SK-N-SH treated with all-trans-retinoic acid at 6 μM for 48 hours (cell line): ENCODE results near the gene GNA15.
"Not testable (repeated sequence)": the region's sequence is repeated elsewhere in the genome, so short reads cannot be mapped to it uniquely, and the experiment has no call there.

Experiments used
- ATAC-seq: fragments of 200-7000 bp; cut with Tn5 transposase; 3 replicates; pipeline ENCODE4 v1.9.1; 2020; ENCODE audit warnings: mild to moderate bottlenecking, moderate library complexity
- ARNTL ChIP-seq: fragments of 450-650 bp; formaldehyde crosslinking; IDR thresholded peaks from 2 replicates; pipeline ENCODE4 v1.5.0; 2020; ENCODE audit warnings: low read depth, mild to moderate bottlenecking, moderate library complexity, borderline replicate concordance
- ESRRG ChIP-seq: fragments of 250-450 bp; sonication (Bioruptor Pico); IDR thresholded peaks from 2 replicates; pipeline ENCODE4 v1.6.1; 2021; ENCODE audit warnings: mild to moderate bottlenecking
- GLIS3 ChIP-seq: fragments of 250-450 bp; sonication (Bioruptor Pico); IDR thresholded peaks from 2 replicates; pipeline ENCODE4 v1.5.0; 2020; ENCODE audit warnings: mild to moderate bottlenecking, moderate library complexity
- OSR1 ChIP-seq: fragments of 250-450 bp; sonication (Bioruptor Pico); IDR thresholded peaks from 2 replicates; pipeline ENCODE4 v1.8.0; 2022; ENCODE audit warnings: moderate library complexity, mild to moderate bottlenecking, inconsistent platforms
- PPARA ChIP-seq: fragments of 250-450 bp; sonication (Bioruptor Pico); IDR thresholded peaks from 2 replicates; pipeline ENCODE4 v1.5.0; 2020; ENCODE audit warnings: mild to moderate bottlenecking, borderline replicate concordance
- RARB ChIP-seq: fragments of 250-450 bp; sonication (Bioruptor Pico); IDR thresholded peaks from 2 replicates; pipeline ENCODE4 v1.8.0; 2021; ENCODE audit warnings: mild to moderate bottlenecking, moderate library complexity
- SNAI2 ChIP-seq: fragments of 250-450 bp; sonication (Bioruptor Pico); IDR thresholded peaks from 2 replicates; pipeline ENCODE4 v1.5.0; 2020; ENCODE audit warnings: mild to moderate bottlenecking, moderate library complexity
- TCF4 ChIP-seq: fragments of 250-450 bp; sonication (Bioruptor Pico); IDR thresholded peaks from 2 replicates; pipeline ENCODE4 v1.8.0; 2021; ENCODE audit warnings: mild to moderate bottlenecking, moderate library complexity, borderline replicate concordance
- TOX ChIP-seq: fragments of 250-450 bp; sonication (Bioruptor Pico); IDR thresholded peaks from 2 replicates; pipeline ENCODE4 v1.8.0; 2021; ENCODE audit warnings: mild to moderate bottlenecking, moderate library complexity, borderline replicate concordance
- ZC3H10 ChIP-seq: fragments of 250-450 bp; sonication (Bioruptor Pico); IDR thresholded peaks from 2 replicates; pipeline ENCODE4 v1.5.1; 2021; ENCODE audit warnings: mild to moderate bottlenecking, moderate library complexity
- ZFP30 ChIP-seq: fragments of 450-650 bp; formaldehyde crosslinking; IDR thresholded peaks from 2 replicates; pipeline ENCODE4 v1.5.0; 2022; ENCODE audit warnings: mild to moderate bottlenecking, moderate library complexity
- ZNF565 ChIP-seq: fragments of 450-650 bp; formaldehyde crosslinking; conservative IDR thresholded peaks from 2 replicates; pipeline ENCODE4 v1.5.0; 2020; ENCODE audit warnings: low read depth, mild to moderate bottlenecking, moderate library complexity
- ZNF70 ChIP-seq: fragments of 450-650 bp; formaldehyde crosslinking; IDR thresholded peaks from 2 replicates; pipeline ENCODE4 v1.5.0; 2020; ENCODE audit warnings: mild to moderate bottlenecking, moderate library complexity
- ZNF8 ChIP-seq: fragments of 450-650 bp; formaldehyde crosslinking; IDR thresholded peaks from 2 replicates; pipeline ENCODE4 v1.5.0; 2020; ENCODE audit warnings: mild to moderate bottlenecking, moderate library complexity
- TF ChIP-seq, protein P1 (sequence below): fragments of 250-450 bp; sonication (Bioruptor Pico); IDR thresholded peaks from 2 replicates; pipeline ENCODE4 v1.5.1; 2020; ENCODE audit warnings: low read depth, mild to moderate bottlenecking, moderate library complexity
- TF ChIP-seq, protein P2 (sequence below): fragments of 250-450 bp; sonication (Bioruptor Pico); IDR thresholded peaks from 2 replicates; pipeline ENCODE4 v1.8.0; 2020; ENCODE audit warnings: mild to moderate bottlenecking, moderate library complexity, borderline replicate concordance
- TF ChIP-seq, protein P3 (sequence below): fragments of 250-450 bp; sonication (Bioruptor Pico); IDR thresholded peaks from 2 replicates; pipeline ENCODE4 v1.5.0; 2020; ENCODE audit warnings: mild to moderate bottlenecking, moderate library complexity

Gene GNA15

DNA sequence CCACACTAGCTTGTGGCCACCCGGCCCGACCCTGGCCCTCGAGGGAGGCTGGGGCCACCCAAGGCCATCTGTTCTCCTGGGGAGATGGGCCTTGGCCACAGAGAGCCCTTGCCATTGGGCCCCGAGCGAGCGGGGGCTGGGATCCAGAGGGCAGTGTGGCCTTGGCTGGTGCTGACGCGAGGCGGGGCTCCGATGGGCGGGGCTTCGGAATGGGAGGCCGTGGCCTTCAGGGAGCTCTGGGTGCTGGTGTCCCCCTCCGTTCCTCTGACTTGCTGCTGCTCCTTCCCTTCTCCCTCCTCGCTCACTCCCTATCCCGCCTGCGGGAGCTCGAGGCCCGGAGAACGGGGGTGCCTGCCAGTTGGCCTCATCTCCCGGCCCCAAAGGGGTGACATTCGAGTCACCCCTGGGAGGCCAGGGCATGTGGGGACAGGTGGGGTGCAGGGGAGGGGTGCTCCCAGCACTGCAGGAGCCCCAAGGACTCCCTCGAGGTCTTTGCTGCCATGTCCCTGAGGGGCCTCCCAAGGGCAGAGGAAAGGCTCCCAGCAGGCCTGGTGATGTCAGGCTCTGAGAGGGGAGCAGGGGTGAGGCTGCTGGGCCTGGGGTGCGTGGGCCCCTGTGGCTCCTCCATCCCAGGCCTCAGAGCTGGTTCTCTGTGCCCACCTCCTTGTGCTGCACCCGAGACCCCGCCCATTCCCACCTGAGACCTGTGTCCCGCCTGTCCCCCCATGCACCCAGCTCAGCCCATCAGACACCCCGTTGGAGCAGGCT is 54.1 kb downstream of the GNA15 start:
- TF ChIP-seq ZFP30 (CRISPR knock-in tag) = no peak
- no peak for TF ChIP-seq RARB (CRISPR knock-in tag)
- TF ChIP-seq, protein P1, sequence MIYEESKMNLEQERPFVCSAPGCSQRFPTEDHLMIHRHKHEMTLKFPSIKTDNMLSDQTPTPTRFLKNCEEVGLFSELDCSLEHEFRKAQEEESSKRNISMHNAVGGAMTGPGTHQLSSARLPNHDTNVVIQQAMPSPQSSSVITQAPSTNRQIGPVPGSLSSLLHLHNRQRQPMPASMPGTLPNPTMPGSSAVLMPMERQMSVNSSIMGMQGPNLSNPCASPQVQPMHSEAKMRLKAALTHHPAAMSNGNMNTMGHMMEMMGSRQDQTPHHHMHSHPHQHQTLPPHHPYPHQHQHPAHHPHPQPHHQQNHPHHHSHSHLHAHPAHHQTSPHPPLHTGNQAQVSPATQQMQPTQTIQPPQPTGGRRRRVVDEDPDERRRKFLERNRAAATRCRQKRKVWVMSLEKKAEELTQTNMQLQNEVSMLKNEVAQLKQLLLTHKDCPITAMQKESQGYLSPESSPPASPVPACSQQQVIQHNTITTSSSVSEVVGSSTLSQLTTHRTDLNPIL = no peak
- no peak for TF ChIP-seq PPARA (CRISPR knock-in tag)
- no peak for TF ChIP-seq TCF4 (CRISPR knock-in tag)
- TF ChIP-seq, protein P2, sequence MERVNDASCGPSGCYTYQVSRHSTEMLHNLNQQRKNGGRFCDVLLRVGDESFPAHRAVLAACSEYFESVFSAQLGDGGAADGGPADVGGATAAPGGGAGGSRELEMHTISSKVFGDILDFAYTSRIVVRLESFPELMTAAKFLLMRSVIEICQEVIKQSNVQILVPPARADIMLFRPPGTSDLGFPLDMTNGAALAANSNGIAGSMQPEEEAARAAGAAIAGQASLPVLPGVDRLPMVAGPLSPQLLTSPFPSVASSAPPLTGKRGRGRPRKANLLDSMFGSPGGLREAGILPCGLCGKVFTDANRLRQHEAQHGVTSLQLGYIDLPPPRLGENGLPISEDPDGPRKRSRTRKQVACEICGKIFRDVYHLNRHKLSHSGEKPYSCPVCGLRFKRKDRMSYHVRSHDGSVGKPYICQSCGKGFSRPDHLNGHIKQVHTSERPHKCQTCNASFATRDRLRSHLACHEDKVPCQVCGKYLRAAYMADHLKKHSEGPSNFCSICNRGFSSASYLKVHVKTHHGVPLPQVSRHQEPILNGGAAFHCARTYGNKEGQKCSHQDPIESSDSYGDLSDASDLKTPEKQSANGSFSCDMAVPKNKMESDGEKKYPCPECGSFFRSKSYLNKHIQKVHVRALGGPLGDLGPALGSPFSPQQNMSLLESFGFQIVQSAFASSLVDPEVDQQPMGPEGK (CRISPR knock-in tag) = no peak
- no peak for TF ChIP-seq ARNTL (CRISPR knock-in tag)
- no peak for TF ChIP-seq OSR1 (CRISPR knock-in tag)
- no peak for TF ChIP-seq TOX
- no peak for TF ChIP-seq ZNF70
- no peak for TF ChIP-seq ZNF565 (CRISPR knock-in tag)
- TF ChIP-seq, all 23 proteins: peak for 0
- ATAC-seq = no peak

GRCh38 chr19:3190470-3190770 is 54.6 kb downstream of the GNA15 start:
- no peak for ATAC-seq
- TF ChIP-seq, protein P3, sequence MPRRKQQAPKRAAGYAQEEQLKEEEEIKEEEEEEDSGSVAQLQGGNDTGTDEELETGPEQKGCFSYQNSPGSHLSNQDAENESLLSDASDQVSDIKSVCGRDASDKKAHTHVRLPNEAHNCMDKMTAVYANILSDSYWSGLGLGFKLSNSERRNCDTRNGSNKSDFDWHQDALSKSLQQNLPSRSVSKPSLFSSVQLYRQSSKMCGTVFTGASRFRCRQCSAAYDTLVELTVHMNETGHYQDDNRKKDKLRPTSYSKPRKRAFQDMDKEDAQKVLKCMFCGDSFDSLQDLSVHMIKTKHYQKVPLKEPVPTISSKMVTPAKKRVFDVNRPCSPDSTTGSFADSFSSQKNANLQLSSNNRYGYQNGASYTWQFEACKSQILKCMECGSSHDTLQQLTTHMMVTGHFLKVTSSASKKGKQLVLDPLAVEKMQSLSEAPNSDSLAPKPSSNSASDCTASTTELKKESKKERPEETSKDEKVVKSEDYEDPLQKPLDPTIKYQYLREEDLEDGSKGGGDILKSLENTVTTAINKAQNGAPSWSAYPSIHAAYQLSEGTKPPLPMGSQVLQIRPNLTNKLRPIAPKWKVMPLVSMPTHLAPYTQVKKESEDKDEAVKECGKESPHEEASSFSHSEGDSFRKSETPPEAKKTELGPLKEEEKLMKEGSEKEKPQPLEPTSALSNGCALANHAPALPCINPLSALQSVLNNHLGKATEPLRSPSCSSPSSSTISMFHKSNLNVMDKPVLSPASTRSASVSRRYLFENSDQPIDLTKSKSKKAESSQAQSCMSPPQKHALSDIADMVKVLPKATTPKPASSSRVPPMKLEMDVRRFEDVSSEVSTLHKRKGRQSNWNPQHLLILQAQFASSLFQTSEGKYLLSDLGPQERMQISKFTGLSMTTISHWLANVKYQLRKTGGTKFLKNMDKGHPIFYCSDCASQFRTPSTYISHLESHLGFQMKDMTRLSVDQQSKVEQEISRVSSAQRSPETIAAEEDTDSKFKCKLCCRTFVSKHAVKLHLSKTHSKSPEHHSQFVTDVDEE (CRISPR knock-in tag) = no peak
- TF ChIP-seq PPARA (CRISPR knock-in tag) = no peak
- no peak for TF ChIP-seq ZNF8
- TF ChIP-seq, all 23 proteins: peak for 0

- TF ChIP-seq SNAI2 (CRISPR knock-in tag) (no peak), ZFP30 (CRISPR knock-in tag) (no peak), TOX (no peak), ZNF70 (no peak), PPARA (CRISPR knock-in tag) (no peak), ZNF565 (CRISPR knock-in tag) (no peak), ESRRG (CRISPR knock-in tag) (no peak), GLIS3 (no peak), TCF4 (CRISPR knock-in tag) (no peak), ZC3H10 (no peak), ARNTL (CRISPR knock-in tag) (no peak), OSR1 (CRISPR knock-in tag) (no peak)
- TF ChIP-seq, protein P3 (CRISPR knock-in tag) = no peak
- ATAC-seq = no peak
Measured at GRCh38 chr19:3190921-3191805, 55.3 kb downstream of the GNA15 start.

GRCh38 chr19:3191806-3192104 is 55.9 kb downstream of the GNA15 start:
- ATAC-seq = not testable (repeated sequence)
